H9 (cell line): ENCODE measurements around the gene GCGR. TPM values are rescaled to one million over a fixed set of nuclear protein-coding genes. Genes with fewer than 3 reads are reported as not detected.

Source experiments
- DNase-seq: peaks from one replicate; pipeline ENCODE4 v3.0.0-alpha.2; 2017
- H2AFZ ChIP-seq: one replicate; pipeline ENCODE4 v1.6.1; 2013; ENCODE audit warnings: mild to moderate bottlenecking, low read length, control low read depth, moderate library complexity
- H2AK5ac ChIP-seq: 2 replicates; pipeline ENCODE4 v1.6.1; 2013; ENCODE audit warnings: low read length, control low read depth, mixed read lengths; ENCODE audit not compliant: insufficient read length
- H2BK120ac ChIP-seq: one replicate; pipeline ENCODE4 v1.6.1; 2013; ENCODE audit warnings: low read depth, mild to moderate bottlenecking, low read length, control low read depth, inconsistent platforms; ENCODE audit not compliant: poor library complexity, severe bottlenecking
- H2BK12ac ChIP-seq: 2 replicates; pipeline ENCODE4 v1.6.1; 2013; ENCODE audit warnings: low read length, control low read depth, mixed read lengths, low read depth; ENCODE audit not compliant: insufficient read length
- H2BK15ac ChIP-seq: 2 replicates; pipeline ENCODE4 v1.6.1; 2013; ENCODE audit warnings: low read depth, low read length, control low read depth
- H2BK20ac ChIP-seq: one replicate; pipeline ENCODE4 v1.6.1; 2013; ENCODE audit warnings: low read depth, mild to moderate bottlenecking, low read length, control low read depth, inconsistent platforms; ENCODE audit not compliant: poor library complexity, severe bottlenecking
- H2BK5ac ChIP-seq: 2 replicates; pipeline ENCODE4 v1.6.1; 2013; ENCODE audit warnings: low read length, control low read depth, mixed read lengths; ENCODE audit not compliant: insufficient read length
- H3K14ac ChIP-seq: 2 replicates; pipeline ENCODE4 v1.6.1; 2013; ENCODE audit warnings: low read length, control low read depth; ENCODE audit not compliant: insufficient read depth
- H3K18ac ChIP-seq: 2 replicates; pipeline ENCODE4 v1.6.1; 2013; ENCODE audit warnings: low read depth, mild to moderate bottlenecking, mixed read lengths, low read length, control low read depth; ENCODE audit not compliant: insufficient read length
- H3K23ac ChIP-seq: 2 replicates; pipeline ENCODE4 v1.6.1; 2013; ENCODE audit warnings: low read length, control low read depth, mixed read lengths, low read depth; ENCODE audit not compliant: insufficient read length
- H3K23me2 ChIP-seq: 2 replicates; pipeline ENCODE4 v1.6.1; 2013; ENCODE audit warnings: low read depth, mild to moderate bottlenecking, mixed read lengths, low read length, control low read depth; ENCODE audit not compliant: insufficient read length, poor library complexity, severe bottlenecking
- H3K27ac ChIP-seq: 2 replicates; pipeline ENCODE4 v1.5.1; 2013; ENCODE audit warnings: low read length, control low read depth, mixed read lengths, low read depth; ENCODE audit not compliant: insufficient read length
- H3K27me3 ChIP-seq: 2 replicates; pipeline ENCODE4 v1.6.1; 2013; ENCODE audit warnings: low read length, control low read depth, inconsistent platforms; ENCODE audit not compliant: insufficient read depth
- H3K4ac ChIP-seq: 2 replicates; pipeline ENCODE4 v1.6.1; 2013; ENCODE audit warnings: low read depth, mild to moderate bottlenecking, control low read depth, inconsistent platforms, low read length, moderate library complexity
- H3K4me1 ChIP-seq: 2 replicates; pipeline ENCODE4 v1.6.1; 2013; ENCODE audit warnings: low read length, control low read depth, inconsistent platforms; ENCODE audit not compliant: insufficient read depth
- H3K4me2 ChIP-seq: 2 replicates; pipeline ENCODE4 v1.6.1; 2013; ENCODE audit warnings: low read length, control low read depth, mixed read lengths; ENCODE audit not compliant: insufficient read length, insufficient read depth
- H3K56ac ChIP-seq: 2 replicates; pipeline ENCODE4 v1.6.1; 2013; ENCODE audit warnings: low read depth, mild to moderate bottlenecking, mixed read lengths, low read length, control low read depth; ENCODE audit not compliant: insufficient read length
- H3K79me1 ChIP-seq: 2 replicates; pipeline ENCODE4 v1.6.1; 2013; ENCODE audit warnings: low read depth, mild to moderate bottlenecking, moderate library complexity, low read length, control low read depth, inconsistent platforms; ENCODE audit not compliant: insufficient read depth, poor library complexity, severe bottlenecking
- H3K79me2 ChIP-seq: 2 replicates; pipeline ENCODE4 v1.6.1; 2013; ENCODE audit warnings: low read length, control low read depth, inconsistent platforms; ENCODE audit not compliant: insufficient read depth
- H3K9ac ChIP-seq: 2 replicates; pipeline ENCODE4 v1.6.1; 2013; ENCODE audit warnings: low read length, control low read depth, mixed read lengths; ENCODE audit not compliant: insufficient read length; ENCODE audit errors: extremely low read depth
- H3K9me3 ChIP-seq: one replicate; pipeline ENCODE4 v1.6.1; 2013; ENCODE audit warnings: low read depth, low read length, inconsistent platforms; ENCODE audit not compliant: control insufficient read depth
- H3T11ph ChIP-seq: one replicate; pipeline ENCODE4 v1.6.1; 2013; ENCODE audit warnings: mild to moderate bottlenecking, low read length, control low read depth, inconsistent platforms
- H4K20me1 ChIP-seq: one replicate; pipeline ENCODE4 v1.6.1; 2013; ENCODE audit not compliant: control insufficient read depth, insufficient read length, insufficient read depth
- H4K5ac ChIP-seq: 2 replicates; pipeline ENCODE4 v1.6.1; 2013; ENCODE audit warnings: low read depth, mild to moderate bottlenecking, mixed read lengths, low read length, control low read depth; ENCODE audit not compliant: insufficient read length
- H4K8ac ChIP-seq: replicated peaks from 2 replicates; pipeline ENCODE4 v1.6.1; 2013; ENCODE audit warnings: low read length, control low read depth, mixed read lengths, low read depth; ENCODE audit not compliant: insufficient read length
- H4K91ac ChIP-seq: 2 replicates; pipeline ENCODE4 v1.6.1; 2013; ENCODE audit warnings: low read depth, mild to moderate bottlenecking, moderate library complexity, mixed read lengths, low read length, control low read depth; ENCODE audit not compliant: insufficient read length
- H3K27ac Mint-ChIP-seq, 3 experiments: 2 replicates in 2 of 3; 3 replicates in 1 of 3; pipeline ENCODE4 v1.8.0; 2020 to 2021; ENCODE audit warnings: mixed read lengths in 3 of 3, mild to moderate bottlenecking in 1 of 3, moderate library complexity in 1 of 3
- H3K27me3 Mint-ChIP-seq: 2 replicates; pipeline ENCODE4 v1.8.0; 2021; ENCODE audit warnings: low read depth, mild to moderate bottlenecking, moderate library complexity, mixed read lengths
- H3K36me3 Mint-ChIP-seq, 3 experiments: 2 replicates in 2 of 3; 3 replicates in 1 of 3; pipeline ENCODE4 v1.8.0; 2020 to 2021; ENCODE audit warnings: low read depth in 3 of 3, mixed read lengths in 3 of 3; ENCODE audit not compliant: insufficient read depth in 1 of 3
- H3K4me1 Mint-ChIP-seq, 2 experiments: 2 replicates each; pipeline ENCODE4 v1.8.0; 2020; ENCODE audit warnings: mixed read lengths in 2 of 2
- H3K4me3 Mint-ChIP-seq, 2 experiments: 2 replicates in 1 of 2; 3 replicates in 1 of 2; pipeline ENCODE4 v1.8.0; 2020 to 2021; ENCODE audit warnings: mild to moderate bottlenecking in 2 of 2, mixed read lengths in 2 of 2, moderate library complexity in 1 of 2
- H3K9me3 Mint-ChIP-seq, 2 experiments: 2 replicates in 1 of 2; 3 replicates in 1 of 2; pipeline ENCODE4 v1.8.0; 2020; ENCODE audit warnings: mild to moderate bottlenecking in 2 of 2, mixed read lengths in 2 of 2, moderate library complexity in 1 of 2
- WGBS: extraction: QIAGEN DNeasy Blood & Tissue Kit; methylation state at CpG from one replicate; pipeline ENCODE4 v1.1.7; 2013; ENCODE audit warnings: missing lambda C conversion rate, low lambda C conversion rate, mixed read lengths; ENCODE audit not compliant: insufficient read length; ENCODE audit errors: extremely low coverage; 5-methylcytosine and 5-hydroxymethylcytosine counted together
- total RNA-seq: library from RNA; stranded (reverse); gene quantifications from 2 replicates; pipeline ENCODE4 v1.2.1, GENCODE V29; 2021
- TF ChIP-seq, protein P1 (sequence below): fragments of 200-600 bp; sonication (generic); conservative IDR thresholded peaks from 3 replicates; pipeline ENCODE4 v1.8.0; 2021; ENCODE audit warnings: antibody characterized with exemption, mild to moderate bottlenecking

GCGR gene
- total RNA-seq, 1 experiment from 2014 or later, result 0.24 TPM

DNA sequence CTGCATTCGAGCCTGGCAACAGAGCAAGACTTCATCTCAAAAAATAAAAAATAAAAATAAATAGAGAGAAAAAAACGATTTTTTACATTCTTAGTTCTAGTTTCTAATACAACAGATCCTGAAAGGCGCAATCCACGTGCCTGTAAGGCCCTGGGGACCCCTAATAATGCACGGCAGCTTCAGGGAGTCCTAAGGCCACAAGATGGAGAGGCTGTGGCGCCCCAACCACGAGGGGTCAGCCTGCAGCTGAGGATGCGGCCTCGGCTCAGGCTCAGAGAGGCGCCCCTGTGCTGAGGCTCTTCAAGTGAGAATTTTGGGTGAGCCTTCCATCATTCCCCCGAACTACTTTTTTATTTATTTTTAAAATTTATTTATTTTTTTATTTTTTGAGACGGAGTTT, 45.5 kb downstream of the GCGR start:
- Histone ChIP-seq H3K79me1 (no peaks in the 10 kb centered on the region), H2BK15ac (no peak overlapping the region), H2AFZ (no peak overlapping the region), H3K4me1 (no peaks in the 10 kb centered on the region), H3K4me2 (no peak overlapping the region), H3K23me2 (no peaks in the 10 kb centered on the region), H3K9ac (no peak overlapping the region), H3K27me3 (no peaks in the 10 kb centered on the region), H3K18ac (no peak overlapping the region), H3K14ac (no peak overlapping the region), H4K8ac (no peak overlapping the region), H2BK120ac (no peak overlapping the region), H2AK5ac (no peak overlapping the region), H4K91ac (no peak overlapping the region), H2BK5ac (no peak overlapping the region), H4K20me1 (peaks cover 2% of the 10 kb centered on the region), H3K4ac (no peak overlapping the region), H4K5ac (no peak overlapping the region), H3K23ac (no peak overlapping the region), H3K27ac (no peak overlapping the region), H2BK12ac (no peak overlapping the region), H3K9me3 (no peaks in the 10 kb centered on the region), H3K56ac (no peak overlapping the region), H3K79me2 (no peaks in the 10 kb centered on the region), H3T11ph (no peak overlapping the region), H2BK20ac (no peak overlapping the region)
- Mint-ChIP-seq H3K27ac (no peak overlapping the region), H3K4me3 (no peak overlapping the region), H3K27me3 (no peaks in the 10 kb centered on the region; the same call in 1 of the 2 replicates), H3K4me1 (no peaks in the 10 kb centered on the region), H3K9me3 (no peaks in the 10 kb centered on the region), H3K36me3 (peaks cover 35 to 70% (median 64%) of the 10 kb centered on the region in 3 experiments; a peak in 6 of 7 replicates)
- TF ChIP-seq, protein P1, sequence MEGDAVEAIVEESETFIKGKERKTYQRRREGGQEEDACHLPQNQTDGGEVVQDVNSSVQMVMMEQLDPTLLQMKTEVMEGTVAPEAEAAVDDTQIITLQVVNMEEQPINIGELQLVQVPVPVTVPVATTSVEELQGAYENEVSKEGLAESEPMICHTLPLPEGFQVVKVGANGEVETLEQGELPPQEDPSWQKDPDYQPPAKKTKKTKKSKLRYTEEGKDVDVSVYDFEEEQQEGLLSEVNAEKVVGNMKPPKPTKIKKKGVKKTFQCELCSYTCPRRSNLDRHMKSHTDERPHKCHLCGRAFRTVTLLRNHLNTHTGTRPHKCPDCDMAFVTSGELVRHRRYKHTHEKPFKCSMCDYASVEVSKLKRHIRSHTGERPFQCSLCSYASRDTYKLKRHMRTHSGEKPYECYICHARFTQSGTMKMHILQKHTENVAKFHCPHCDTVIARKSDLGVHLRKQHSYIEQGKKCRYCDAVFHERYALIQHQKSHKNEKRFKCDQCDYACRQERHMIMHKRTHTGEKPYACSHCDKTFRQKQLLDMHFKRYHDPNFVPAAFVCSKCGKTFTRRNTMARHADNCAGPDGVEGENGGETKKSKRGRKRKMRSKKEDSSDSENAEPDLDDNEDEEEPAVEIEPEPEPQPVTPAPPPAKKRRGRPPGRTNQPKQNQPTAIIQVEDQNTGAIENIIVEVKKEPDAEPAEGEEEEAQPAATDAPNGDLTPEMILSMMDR, result no peak
- DNase-seq, result no peak
- WGBS, result no CpG with 5 or more reads among the region's 12 CpGs
